Lower leg skin (tissue), 3 donors: ENCODE data around the gene ALPK1.

Experiments used
- CTCF ChIP-seq, 3 donors: fragments of 450-650 bp; IDR thresholded peaks; one replicate each; pipeline ENCODE4 v1.5.1; 2016; ENCODE audit warnings: antibody characterized with exemption in 3 of 3, mild to moderate bottlenecking in 3 of 3, moderate library complexity in 2 of 3
- POLR2A ChIP-seq, 2 donors: fragments of 450-650 bp; IDR thresholded peaks; one replicate each; pipeline ENCODE4 v1.6.1; 2016 to 2017; ENCODE audit warnings: antibody characterized with exemption in 2 of 2, mild to moderate bottlenecking in 1 of 2, moderate library complexity in 1 of 2

- TF ChIP-seq POLR2A (IDR thresholded peaks at IDR 0.05) (no peak), CTCF (IDR thresholded peaks at IDR 0.05) (no peak)
These were observed 46.3 kb downstream of the ALPK1 start for GRCh38 chr4:112343330-112344080.
